T-helper 1 cell (primary cell): ENCODE results near the gene B4GALNT4.
"Not testable (repeated sequence)": the region's sequence is repeated elsewhere in the genome, so short reads cannot be mapped to it uniquely, and the experiment has no call there.

ENCODE experiments used
- DNase-seq, 5 donors: peaks; one replicate each; pipeline ENCODE4 v3.0.0-alpha.2; 2012 to 2020
- total RNA-seq, 4 donors: gene quantifications; one replicate each; lab custom pipeline; 2026; lab: John Stamatoyannopoulos, UW

Gene B4GALNT4
- total RNA-seq: 0.27 to 4.9 (median 2.2) reads per million in 4 donors

- DNase-seq: peak in 1 of 5 donors; percentile 35
Measured at GRCh38 chr11:369336-370018, at the start of gene B4GALNT4. B4GALNT4 (plus strand) TSS chr11:369499; CDS start chr11:369804, 305 bp downstream.

GRCh38 chr11:319888-320273 lies 49.4 kb upstream of the B4GALNT4 start:
- DNase-seq: not testable (repeated sequence)

- no peak for DNase-seq
Measured at GRCh38 chr11:324156-324555, 45.1 kb upstream of the B4GALNT4 start.

GRCh38 chr11:324593-325517 lies 44.4 kb upstream of the B4GALNT4 start:
- not testable (repeated sequence) for DNase-seq

GRCh38 chr11:325796-326591 lies 43.3 kb upstream of the B4GALNT4 start:
- DNase-seq: no peak

GRCh38 chr11:326592-326841 lies 42.8 kb upstream of the B4GALNT4 start:
- no peak for DNase-seq

GRCh38 chr11:326842-327580 lies 42.3 kb upstream of the B4GALNT4 start:
- peak in 3 of 5 donors; percentile 47 to 79 (median 49) for DNase-seq

- no peak for DNase-seq
Measured at GRCh38 chr11:327581-327923, 41.7 kb upstream of the B4GALNT4 start.

- no peak for DNase-seq
Measured at GRCh38 chr11:328012-328411, 41.3 kb upstream of the B4GALNT4 start.

GRCh38 chr11:328516-329100 lies 40.7 kb upstream of the B4GALNT4 start:
- not testable (repeated sequence) for DNase-seq

GRCh38 chr11:329886-330253 lies 39.4 kb upstream of the B4GALNT4 start:
- no peak for DNase-seq

GRCh38 chr11:330307-330693 lies 39.0 kb upstream of the B4GALNT4 start:
- no peak for DNase-seq

- DNase-seq: peak in 1 of 5 donors; percentile 49
Measured at GRCh38 chr11:330694-331357, 38.5 kb upstream of the B4GALNT4 start.

- DNase-seq: no peak
Measured at GRCh38 chr11:331358-332060, 37.8 kb upstream of the B4GALNT4 start.

- no peak for DNase-seq
Measured at GRCh38 chr11:332651-333480, 36.4 kb upstream of the B4GALNT4 start.

GRCh38 chr11:333616-334263 lies 35.6 kb upstream of the B4GALNT4 start:
- not testable (repeated sequence) for DNase-seq

GRCh38 chr11:334264-334994 lies 34.9 kb upstream of the B4GALNT4 start:
- DNase-seq: no peak

- no peak for DNase-seq
Measured at GRCh38 chr11:335779-336658, 33.3 kb upstream of the B4GALNT4 start.
